CD4-positive, alpha-beta T cell treated with Interleukin-6 for 4 hours (primary cell): ENCODE data around the gene ATP6V1C2.

Source experiments
- DNase-seq: peaks from one replicate; pipeline ENCODE4 v3.0.0-alpha.2; 2020; ENCODE audit warnings: mixed read lengths

The ATP6V1C2 gene, protein sequence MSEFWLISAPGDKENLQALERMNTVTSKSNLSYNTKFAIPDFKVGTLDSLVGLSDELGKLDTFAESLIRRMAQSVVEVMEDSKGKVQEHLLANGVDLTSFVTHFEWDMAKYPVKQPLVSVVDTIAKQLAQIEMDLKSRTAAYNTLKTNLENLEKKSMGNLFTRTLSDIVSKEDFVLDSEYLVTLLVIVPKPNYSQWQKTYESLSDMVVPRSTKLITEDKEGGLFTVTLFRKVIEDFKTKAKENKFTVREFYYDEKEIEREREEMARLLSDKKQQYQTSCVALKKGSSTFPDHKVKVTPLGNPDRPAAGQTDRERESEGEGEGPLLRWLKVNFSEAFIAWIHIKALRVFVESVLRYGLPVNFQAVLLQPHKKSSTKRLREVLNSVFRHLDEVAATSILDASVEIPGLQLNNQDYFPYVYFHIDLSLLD

DNA sequence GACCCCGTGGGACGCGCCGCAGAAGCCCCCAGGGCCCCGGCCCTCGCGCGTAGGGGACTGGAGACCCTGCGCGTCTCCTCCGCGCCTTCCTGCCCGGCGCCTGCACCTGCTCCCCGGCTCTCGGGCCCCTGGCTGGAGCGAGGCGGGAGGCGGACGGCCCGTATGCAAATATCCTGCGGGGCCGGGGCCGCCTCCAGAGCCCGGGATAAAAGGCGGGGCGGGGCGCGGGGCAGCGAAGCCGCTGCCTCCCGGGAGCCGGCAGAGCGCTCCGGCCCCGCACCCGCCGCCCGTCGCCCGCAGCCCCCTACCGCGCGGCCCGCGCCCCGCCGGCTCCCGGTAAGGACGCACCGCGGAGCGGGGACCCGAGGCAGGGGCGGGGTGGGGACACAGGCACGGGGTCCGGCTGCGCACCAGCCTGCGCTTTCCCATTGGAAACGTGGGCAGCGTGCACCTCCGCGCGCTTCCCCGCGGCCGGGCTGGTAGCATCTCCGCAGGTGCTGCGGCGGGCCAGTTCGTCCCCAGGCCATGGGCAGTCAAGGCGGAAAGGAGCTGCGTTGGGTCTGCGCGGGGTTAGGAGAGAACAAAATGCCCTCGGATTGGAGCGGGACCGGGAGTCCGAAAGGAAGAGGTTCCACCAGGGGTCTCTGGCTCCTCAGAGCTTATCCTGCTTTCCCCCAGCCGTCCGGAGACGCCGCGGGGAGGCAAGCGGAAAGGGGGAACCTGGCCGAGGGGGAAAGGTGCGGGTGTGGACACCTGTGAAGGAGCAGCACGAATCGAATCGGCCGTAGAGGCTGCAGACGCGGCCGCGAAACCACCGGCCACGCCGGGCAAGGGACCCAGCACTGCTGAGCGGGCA is at the start of gene ATP6V1C2:
ATP6V1C2 (plus strand) TSS at position 235 of the 856 bp plus-strand sequence. CDS start 1,220 bp downstream, outside the sequence.
- no peak for DNase-seq

DNA sequence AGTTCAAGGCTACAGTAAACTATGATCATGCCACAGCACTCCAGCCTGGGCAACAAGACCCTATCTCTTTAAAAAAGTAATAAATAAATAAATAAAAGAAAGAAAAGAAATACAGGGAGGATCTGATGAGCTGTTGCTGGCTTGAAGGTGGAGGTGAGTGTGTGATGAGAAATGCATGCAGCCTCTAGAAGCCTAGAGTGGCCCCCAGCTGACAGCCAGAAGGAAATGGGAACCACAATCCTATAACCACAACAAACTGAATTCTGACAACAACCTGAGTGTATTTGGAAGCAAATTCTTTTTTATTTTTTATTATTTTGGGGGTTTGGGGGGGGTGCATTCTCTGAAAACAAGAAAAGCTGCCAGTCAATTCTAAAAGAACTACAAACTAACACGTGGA is 46.3 kb upstream of the ATP6V1C2 start:
- DNase-seq: no peak

DNA sequence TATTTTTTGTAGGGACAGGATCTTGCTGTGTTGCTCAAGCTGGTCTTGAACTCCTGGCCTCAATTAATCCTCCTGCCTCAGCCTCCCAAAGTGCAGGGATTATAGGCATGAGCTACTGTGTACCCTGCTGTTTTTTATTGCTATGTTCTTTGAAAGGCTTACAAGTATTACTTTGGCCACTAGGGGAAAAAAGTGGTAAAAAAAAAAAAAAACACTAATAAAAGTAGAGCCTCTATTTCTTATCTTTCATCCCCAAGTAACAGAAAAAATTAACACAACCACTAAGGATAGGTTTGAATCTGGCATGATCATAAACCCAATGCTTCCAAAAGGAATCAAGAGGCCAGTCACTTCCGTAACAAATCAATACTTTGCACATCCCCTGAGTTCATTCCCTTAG is 43.2 kb upstream of the ATP6V1C2 start:
- no peak for DNase-seq

DNA sequence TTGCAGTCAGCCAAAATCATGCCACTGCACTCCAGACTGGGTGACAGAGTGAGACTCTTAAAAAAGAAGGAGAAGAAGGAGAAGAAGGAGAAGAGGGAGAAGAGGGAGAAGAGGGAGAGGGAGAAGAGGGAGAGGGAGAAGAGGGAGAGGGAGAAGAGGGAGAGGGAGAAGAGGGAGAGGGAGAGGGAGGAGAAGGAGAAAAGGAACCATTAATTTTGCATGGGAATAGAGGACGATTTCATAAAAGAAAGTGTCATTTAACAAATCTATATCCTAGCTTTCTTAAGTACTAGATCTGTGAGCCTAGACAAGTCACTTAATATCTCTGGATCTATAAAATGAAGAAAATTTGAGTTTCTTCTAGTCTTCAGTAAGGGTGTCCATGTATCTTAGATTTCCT is 41.2 kb upstream of the ATP6V1C2 start:
- no peak for DNase-seq

DNA sequence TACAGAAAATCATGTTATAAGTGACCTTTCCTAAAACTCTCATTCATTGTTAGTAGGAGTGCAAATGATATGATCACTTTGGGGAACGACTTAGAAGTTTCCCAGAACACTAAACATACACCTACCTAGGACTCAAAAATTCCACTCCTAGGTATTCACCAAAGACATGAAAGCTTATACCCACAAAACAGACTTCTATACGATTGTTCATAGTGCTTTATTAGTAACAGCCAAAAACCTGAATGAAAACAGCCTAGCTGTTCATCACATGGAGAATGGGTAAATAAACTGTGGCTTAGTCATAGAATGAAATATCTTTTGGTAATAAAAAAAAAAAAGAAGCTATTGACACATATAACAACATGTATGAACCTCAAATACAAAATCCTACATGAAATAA is 40.5 kb upstream of the ATP6V1C2 start:
- no peak for DNase-seq

DNA sequence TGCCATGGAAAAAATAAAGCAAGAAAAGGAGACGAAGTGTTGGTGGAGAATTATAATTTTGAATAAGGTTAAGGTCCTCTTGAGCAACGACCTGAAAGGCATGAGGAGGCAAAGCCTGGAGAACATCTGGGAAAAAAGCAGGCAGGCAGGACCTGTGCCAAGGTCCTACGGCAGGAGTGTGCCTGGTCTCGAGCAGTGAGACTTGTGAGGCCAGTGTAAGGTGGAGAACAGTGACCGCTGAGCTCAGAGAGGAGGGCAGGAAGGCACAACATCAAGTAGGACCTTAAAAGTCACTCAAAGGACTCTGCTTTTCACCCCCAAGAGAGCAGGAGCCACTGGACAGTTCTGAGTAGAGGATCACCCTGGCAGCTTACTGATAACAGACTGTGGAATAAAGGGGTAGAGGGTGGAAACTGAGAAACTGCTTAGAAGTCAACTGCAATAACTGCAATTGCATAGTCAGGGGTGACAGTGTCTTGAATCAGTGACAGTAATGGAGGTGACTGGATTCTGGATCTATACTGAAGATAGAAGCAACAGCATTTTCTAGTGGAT is 35.2 kb upstream of the ATP6V1C2 start:
- no peak for DNase-seq

DNA sequence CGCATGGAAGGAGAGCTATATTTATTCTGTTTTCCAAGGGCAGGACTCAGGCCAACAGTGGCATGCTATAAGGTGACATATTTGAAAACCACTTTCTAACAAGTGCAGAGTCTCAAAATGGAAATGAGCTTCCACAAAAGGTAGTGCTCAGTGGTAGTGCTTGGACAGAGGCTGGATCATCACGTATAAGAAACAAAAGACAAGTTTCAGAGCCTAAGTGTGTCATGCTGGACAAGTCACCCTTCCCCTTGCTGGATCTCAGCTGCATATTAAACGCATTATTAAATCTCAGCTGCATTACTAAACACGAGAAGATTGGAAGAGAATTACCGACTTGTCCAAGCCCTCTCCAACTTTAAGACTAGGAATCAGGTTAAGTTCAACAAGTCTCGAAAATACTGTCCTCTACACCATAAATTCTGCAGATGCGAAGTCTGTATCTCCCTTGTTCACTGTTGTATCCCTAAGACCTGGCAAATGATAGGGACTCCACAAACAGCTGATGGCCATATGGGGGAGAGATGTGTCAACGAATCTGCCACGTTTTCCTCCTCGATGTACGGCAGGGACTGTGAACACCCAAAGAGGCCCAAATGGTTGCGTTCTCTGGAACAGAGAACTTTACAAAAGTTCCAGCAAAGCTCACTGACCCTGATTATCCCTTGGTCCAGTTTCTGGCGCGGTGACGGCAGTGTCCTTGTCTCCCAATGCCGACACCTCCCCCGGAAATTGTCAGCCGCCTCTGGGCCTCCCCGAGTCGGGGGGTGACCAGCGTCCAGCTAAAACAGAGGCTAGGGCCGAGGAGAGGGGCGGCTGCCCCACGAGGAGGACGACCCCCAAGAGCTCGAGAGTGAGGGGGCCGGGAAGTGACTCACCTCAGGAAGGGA is 32.3 kb upstream of the ATP6V1C2 start:
- no peak for DNase-seq

DNA sequence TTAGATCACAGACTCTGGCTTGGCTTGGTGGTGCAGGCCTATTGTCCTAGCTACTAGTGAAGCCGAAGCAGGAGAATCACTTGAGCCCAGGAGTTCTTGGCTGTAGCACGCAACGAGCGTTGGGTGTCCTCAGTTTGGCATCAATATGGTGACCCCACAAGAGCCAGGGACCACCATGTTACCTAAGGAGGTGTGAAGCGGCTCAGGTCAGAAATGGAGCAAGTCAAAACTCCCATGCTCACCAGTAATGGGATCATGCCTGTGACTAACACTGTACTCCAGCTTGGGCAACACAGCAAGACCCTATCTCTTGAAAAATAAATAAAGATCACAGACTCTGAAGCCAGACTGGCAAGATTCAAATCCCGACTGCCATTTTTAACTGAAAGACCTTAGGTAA is 29.9 kb upstream of the ATP6V1C2 start:
- DNase-seq: no peak

DNA sequence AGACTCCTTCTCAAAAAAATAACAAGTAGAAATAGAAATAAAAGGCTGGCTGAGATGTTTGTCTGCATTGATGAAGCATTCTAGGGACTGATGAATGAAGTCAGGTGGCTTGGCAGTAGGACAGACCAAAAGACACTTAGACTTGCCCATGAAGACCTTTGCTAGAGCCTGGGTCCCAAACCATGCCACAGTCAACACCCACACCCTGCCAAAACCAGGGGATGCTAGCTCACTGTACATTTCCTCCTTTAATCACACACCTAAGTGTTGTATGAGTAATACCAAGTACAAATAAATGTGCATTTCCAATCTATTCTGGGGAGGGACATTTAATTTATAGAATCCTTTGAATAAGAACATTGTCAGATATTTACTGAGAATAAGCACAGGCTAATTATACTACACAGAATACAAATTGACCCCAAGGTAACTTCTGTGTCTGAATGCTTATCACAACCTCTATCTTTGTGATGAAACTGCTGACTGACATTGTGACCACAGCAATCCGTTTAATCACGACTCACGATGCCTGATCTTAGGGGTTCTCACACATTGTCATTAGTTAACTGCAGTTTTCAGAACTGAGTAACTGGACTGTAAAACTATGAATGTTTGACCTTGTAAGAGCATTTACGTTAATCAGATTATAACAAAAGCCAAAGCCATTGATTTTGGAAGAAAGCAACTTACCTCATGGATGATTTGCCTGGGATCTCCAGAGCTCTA is 21.2 kb upstream of the ATP6V1C2 start:
- DNase-seq: no peak

DNA sequence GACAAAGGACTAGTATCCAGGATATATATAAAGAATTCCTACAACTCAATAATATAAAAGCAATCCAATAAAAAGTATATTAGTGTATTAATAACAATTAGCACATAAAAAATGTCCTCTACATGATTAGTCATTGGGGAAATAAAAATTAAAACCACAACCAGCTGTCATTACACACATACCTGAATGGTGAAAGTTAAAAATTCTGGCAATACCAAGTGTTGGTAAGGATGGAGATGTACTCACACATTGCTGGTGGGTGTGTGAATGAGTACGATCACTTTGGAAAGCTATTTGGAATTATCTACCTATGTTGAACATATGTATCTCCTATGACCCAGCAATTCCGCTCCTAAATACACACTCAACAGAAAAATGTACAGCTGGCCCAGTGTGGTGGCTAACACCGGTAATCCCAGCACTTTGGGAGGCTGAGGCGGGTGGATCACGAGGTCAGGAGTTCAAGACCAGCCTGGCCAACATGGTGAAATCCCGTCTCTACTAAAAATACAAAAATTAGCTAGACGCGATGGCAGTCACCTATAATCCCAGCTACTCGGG is 17.3 kb upstream of the ATP6V1C2 start:
- no peak for DNase-seq

DNA sequence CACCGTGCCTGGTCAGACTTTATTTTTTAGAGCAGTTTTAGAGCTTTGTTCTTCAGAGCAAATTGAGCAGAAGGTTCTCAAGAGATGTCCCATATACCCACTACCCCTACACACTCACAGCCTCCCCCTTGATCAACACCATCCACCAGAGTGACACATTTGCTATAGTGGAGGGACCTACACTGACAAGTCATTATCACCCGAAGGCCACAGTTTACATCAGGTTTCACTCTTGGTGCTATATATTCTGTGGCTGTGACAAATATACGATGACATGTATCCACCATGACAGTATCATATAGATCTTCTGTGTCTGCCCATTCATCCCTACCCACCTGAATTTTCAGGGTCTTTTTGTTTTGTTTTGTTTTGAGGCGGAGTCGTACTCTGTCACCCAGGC is 15.4 kb upstream of the ATP6V1C2 start:
- no peak for DNase-seq

DNA sequence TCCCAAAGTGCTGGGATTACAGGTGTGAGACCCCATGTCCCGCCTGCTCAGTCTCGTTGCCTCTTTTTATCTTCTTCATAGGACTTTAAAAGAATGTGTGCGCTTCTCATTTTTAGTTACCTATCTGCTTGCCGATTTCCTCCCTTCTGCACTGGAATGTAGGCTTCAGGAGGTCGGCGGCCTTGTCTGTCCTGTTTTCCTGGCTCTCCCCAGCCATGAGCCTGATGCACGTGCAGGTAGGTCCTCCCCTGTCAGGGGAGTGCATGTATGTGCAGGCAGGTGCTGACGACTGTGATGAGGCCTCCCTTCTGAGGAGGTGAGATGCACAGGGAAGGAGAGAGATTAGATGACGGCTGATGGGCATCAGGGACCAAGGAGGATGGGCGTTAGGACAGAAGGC is 13.6 kb upstream of the ATP6V1C2 start:
- DNase-seq: no peak

DNA sequence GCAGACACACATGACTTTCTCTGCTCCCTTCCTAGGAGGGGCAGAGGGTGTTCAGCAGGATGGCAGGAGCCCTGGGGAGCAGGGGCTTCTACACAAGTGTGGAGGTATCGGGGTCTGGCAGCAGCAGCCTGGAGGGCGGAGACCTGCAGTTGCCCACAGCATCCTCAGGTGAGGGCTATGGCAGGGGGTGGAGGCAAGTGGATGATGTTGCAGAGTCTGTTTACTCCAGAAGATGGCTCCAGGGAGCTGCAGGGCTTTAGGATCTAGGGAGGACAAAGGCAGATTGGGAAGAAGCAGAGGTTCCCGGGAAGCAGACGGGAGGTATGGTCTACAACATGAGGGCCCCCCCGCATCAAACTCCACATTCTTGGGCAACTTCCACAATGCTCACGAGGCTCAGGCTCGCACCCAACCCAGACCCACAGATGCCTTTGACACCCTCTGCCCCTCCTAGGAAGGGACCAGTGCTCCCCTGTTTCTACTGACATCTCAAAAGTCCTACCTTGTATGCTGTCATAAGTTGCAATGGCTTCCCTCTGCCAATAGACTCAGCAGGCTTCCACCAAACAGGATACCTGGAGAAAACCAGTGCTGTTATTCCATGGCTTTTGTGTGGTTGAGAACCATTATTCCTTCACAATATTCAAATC is 12.0 kb upstream of the ATP6V1C2 start:
- DNase-seq: no peak

DNA sequence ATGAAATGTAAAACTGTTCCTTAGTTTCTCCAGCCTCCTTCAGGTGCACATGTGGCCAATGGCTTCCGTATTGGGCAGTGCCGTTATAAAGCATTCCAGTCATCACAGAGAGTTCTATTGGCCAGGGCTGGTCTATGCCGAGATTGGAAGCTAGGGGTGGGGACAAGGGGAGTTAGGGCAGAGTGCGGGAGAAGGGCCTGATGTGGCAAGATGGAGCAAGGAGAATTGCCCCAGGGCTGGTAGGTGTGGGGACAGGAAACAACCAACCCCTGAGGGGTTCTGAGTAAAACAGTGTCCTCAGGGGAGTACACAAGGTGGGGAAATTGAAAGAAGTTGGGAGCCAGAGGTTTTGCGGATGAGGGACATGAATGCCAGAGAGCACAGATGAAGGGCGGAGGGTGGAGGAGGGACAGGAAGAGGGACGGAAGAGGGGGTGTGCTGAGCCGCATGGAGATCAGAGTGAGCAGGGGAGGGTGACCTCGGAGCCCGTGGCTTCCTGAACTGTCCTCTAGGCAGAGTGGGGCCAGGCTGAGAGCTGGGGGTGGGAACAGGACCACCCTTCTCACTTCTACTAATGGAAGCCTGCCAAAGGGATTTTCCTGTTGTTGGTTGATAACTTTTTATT is 9.1 kb upstream of the ATP6V1C2 start:
- peak; percentile 10 for DNase-seq

DNA sequence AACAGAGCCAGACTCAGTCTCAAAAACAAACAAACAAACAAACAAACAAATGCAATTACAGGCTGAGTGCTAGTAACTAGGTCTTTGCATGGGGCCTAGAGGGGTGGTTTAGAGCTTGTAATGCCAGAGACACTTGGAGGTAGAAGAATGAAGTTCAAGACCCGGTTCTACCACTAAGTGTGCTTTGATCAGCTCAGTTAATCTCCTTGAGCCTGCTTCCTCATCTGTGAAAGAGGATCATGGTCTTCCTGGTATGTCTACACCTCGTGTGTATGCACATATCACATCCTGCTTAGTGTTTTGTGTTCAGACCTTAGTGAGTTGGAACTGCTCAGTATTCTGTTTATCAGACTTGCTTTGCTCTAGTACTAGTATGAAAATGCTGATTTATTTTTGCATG is 4.8 kb upstream of the ATP6V1C2 start:
- DNase-seq: no peak

DNA sequence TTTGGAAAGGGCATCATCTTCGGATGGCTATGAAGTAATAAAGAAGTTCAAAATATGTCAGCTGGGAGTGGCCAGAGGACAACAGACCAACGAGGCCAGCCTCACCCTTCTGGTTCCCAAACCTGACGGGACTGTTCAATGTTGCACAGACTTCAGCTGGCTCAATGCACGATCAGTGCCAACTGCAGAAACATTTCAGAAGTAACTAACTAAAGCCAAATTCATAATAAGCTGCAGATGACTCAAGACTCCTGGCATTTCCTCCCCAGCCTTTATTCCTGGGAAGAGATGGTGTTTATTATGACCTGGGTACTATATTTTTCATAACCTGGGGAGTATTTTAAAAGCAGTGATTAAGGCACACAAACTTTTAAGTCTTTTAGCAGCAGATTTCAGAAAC is 3.8 kb upstream of the ATP6V1C2 start:
- no peak for DNase-seq

DNA sequence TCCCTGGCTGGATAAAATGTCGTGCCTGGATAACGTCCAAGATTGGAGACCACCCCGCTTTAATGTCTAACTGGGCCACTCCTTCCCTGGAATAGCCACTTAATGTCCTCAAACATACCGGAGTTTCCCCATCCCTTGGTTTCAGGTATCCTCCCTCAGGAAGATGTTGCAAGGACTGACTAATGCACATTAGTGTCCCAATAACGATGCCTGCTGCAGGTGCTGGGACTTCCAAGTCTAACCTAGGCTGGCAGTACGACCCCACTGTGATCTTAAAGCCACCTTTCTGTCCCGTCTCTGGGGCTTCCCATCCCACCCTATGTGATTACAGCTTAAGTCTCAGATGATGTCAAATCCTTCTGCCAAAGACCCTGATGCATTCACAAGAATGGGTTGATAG is 1.1 kb upstream of the ATP6V1C2 start:
- no peak for DNase-seq

DNA sequence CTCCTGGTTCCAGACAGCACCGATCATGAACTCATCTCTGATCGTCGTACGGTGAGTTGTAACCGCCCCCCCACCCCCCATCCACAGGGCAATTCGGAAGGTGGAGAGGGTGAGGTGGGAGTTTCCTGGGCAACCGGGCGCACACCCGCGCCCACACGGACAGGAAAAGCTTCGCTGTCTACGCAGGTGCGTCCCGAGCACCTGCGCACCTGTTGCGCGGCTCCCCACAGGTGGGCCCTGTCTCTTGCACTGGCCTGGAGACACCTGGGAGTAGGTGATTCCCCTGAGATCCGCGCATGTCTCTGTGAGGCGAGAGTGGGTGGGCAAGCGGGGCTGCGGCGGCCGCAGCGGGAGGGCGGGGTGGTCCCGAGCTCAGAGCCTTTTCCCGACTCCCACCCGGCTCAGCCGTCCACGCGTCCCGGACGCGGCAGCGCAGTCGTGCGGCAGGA is 459 bp upstream of the ATP6V1C2 start:
- no peak for DNase-seq

DNA sequence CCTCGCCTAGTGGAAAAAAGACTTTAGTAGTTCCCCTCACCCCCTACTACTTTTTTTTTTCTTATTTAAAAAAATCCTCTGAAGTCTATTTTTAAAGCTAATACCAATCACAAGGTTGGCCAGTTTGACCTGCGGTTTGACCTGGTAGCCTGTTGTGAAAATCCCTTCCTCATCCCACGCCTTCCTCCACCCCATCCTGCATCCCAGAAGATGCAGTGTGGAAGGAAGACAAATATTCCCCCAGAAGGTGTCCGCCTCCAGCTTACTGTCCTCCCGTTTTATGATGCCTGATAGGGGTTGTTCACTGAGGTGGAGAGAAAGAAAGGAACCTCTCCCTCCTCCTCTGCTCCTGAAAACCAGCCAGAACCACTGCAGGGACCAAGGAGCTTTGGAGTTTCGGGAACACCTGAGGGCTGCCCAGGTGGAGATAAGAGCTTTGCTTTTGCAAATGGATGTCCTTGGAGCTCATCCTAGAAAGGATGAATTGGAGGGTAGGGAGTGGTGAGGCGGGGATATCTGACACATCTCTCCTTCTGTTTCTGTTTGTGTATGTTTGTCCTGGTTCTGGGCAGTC is 909 bp downstream of the ATP6V1C2 start:
- DNase-seq: no peak

DNA sequence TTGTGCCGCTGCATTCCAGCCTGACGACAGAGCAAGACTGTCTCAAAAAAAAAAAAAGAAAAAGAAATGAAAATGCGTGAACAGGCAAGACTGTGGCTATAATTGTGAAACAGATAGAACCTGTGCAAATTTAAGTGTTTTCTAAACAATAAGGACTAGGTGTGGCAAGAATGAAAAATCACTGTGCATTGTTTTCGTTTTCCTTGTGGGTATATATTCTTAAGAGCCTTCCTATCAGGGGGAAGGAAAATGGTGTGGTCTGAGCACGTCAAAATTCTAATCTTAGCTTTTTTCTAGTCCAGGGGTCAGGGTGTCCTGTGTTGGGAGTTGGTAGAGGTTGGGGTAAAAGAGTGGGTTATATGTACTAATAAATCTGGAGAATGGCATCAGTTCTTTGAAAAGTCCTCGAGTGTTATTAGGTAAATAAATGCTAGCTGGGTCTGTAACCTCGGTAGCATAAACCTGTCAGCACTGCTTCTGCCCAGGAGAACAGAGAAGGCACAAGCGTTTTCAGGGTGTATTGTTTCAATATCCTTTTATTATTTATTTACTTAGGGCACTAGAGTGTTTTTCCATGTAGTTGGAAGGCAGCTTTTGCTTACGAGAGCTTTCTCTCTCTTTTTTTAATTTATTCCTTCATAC is 11.6 kb downstream of the ATP6V1C2 start:
- DNase-seq: no peak
